CD4-positive, alpha-beta T cell treated with Interleukin-4 for 1 hour (primary cell): ENCODE data around the gene PTPRC.
A peak's percentile ranks its signal among the peaks of the same experiment; 100 is the strongest.

Experiments
- DNase-seq, 2 donors: peaks; one replicate each; pipeline ENCODE4 v3.0.0-alpha.2; 2020 to 2022

Gene PTPRC

GRCh38 chr1:198677027-198677426 lies 38.2 kb downstream of the PTPRC start:
- DNase-seq, result no peak

- no peak for DNase-seq
Observed at GRCh38 chr1:198677871-198678270, 39.0 kb downstream of the PTPRC start.

- peak; percentile 81 to 84 for DNase-seq
Observed at GRCh38 chr1:198678301-198678836, 39.5 kb downstream of the PTPRC start.

- DNase-seq, result peak; percentile 48 to 68
Observed at GRCh38 chr1:198678901-198679329, 40.1 kb downstream of the PTPRC start.

- DNase-seq, result peak; percentile 74 to 77
Observed at GRCh38 chr1:198679535-198680173, 40.8 kb downstream of the PTPRC start.

- peak in 1 of 2 donors; percentile 64 for DNase-seq
Observed at GRCh38 chr1:198680174-198680875, 41.5 kb downstream of the PTPRC start.

GRCh38 chr1:198681252-198681651 lies 42.4 kb downstream of the PTPRC start:
- peak in 1 of 2 donors; percentile 67 for DNase-seq

GRCh38 chr1:198681831-198682759 lies 43.3 kb downstream of the PTPRC start:
- peak; percentile 95 to 96 for DNase-seq

GRCh38 chr1:198682850-198683249 lies 44.0 kb downstream of the PTPRC start:
- DNase-seq, result peak in 1 of 2 donors; percentile 54

GRCh38 chr1:198683449-198683848 lies 44.6 kb downstream of the PTPRC start:
- DNase-seq, result no peak

- peak in 1 of 2 donors; percentile 66 for DNase-seq
Observed at GRCh38 chr1:198686069-198686728, 47.4 kb downstream of the PTPRC start.

GRCh38 chr1:198687429-198687828 lies 48.6 kb downstream of the PTPRC start:
- peak in 1 of 2 donors; percentile 45 for DNase-seq

GRCh38 chr1:198691063-198691462 lies 52.2 kb downstream of the PTPRC start:
- no peak for DNase-seq

GRCh38 chr1:198693321-198693720 lies 54.5 kb downstream of the PTPRC start:
- DNase-seq, result no peak

GRCh38 chr1:198694542-198694941 lies 55.7 kb downstream of the PTPRC start:
- DNase-seq, result no peak

GRCh38 chr1:198696211-198696610 lies 57.4 kb downstream of the PTPRC start:
- DNase-seq, result no peak

GRCh38 chr1:198699167-198700015 lies 60.6 kb downstream of the PTPRC start:
- DNase-seq, result peak; percentile 69 to 76

- DNase-seq, result no peak
Observed at GRCh38 chr1:198700016-198700392, 61.2 kb downstream of the PTPRC start.

GRCh38 chr1:198700396-198700795 lies 61.6 kb downstream of the PTPRC start:
- DNase-seq, result no peak

GRCh38 chr1:198701250-198701649 lies 62.4 kb downstream of the PTPRC start:
- DNase-seq, result no peak

- no peak for DNase-seq
Observed at GRCh38 chr1:198701766-198702539, 63.1 kb downstream of the PTPRC start.
